GM12801 (cell line): ENCODE data around the gene SOX6.

Experiments used
- TF ChIP-seq, protein P1 (sequence below): IDR thresholded peaks from one replicate; pipeline ENCODE4 v1.5.1; 2011; ENCODE audit warnings: control low read depth; ENCODE audit not compliant: insufficient read length; ENCODE audit errors: extremely low read depth

Gene SOX6

DNA sequence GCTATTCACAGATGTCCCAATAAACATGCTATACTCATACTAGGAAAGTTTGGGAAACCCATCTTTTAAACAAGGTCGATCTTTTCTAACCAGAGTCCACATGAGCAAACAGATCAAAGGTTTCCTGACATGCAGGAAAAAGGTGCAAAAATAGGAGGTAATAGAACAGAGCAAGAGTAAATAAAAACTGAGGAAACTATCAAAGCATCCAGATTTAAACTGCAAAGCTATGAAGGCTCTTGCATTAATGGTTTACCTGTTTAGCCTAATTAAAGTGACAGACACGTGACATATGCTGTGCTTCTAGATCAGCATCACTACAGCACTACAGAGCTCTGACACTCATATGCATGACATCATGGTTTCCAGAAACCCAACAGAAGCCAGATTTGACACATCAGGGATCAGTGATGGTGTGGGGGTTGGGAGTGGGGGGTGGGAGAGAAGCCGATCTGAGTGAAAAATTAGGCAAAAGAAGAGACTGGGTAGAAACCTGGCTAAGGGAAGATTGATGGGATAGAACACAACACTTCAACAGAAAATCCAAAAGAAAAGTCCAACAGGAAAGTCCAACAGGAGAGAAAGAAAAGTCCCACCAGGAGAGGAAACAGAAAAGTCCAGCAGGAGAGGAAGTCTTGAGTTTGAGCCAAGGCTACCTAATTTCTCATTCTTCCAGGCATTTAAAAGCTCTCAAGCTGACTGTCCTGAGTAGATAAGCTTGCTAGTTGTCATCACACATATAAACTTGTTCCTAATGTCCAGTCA lies 262.3 kb downstream of the SOX6 start:
- TF ChIP-seq, protein P1, sequence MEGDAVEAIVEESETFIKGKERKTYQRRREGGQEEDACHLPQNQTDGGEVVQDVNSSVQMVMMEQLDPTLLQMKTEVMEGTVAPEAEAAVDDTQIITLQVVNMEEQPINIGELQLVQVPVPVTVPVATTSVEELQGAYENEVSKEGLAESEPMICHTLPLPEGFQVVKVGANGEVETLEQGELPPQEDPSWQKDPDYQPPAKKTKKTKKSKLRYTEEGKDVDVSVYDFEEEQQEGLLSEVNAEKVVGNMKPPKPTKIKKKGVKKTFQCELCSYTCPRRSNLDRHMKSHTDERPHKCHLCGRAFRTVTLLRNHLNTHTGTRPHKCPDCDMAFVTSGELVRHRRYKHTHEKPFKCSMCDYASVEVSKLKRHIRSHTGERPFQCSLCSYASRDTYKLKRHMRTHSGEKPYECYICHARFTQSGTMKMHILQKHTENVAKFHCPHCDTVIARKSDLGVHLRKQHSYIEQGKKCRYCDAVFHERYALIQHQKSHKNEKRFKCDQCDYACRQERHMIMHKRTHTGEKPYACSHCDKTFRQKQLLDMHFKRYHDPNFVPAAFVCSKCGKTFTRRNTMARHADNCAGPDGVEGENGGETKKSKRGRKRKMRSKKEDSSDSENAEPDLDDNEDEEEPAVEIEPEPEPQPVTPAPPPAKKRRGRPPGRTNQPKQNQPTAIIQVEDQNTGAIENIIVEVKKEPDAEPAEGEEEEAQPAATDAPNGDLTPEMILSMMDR: no peak

DNA sequence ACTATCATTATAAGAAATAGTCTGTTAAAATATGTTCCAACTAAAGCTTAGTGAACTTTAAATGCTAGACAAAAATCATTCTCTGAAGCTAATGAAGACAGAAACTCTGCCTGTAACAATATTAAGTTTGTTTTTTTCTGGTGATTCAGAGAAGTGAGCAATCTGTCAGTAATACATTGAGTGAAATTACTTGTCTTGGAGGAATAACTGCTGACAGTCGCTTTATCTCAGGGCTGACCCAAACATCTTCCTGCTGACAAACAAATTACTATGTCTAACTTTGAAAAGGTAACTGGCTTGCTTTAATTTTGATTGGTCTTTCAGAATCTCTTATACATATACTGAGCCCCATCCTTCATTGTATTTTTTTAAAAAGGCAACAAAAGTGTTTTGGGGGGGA lies 264.5 kb downstream of the SOX6 start:
- TF ChIP-seq, protein P1: no peak

DNA sequence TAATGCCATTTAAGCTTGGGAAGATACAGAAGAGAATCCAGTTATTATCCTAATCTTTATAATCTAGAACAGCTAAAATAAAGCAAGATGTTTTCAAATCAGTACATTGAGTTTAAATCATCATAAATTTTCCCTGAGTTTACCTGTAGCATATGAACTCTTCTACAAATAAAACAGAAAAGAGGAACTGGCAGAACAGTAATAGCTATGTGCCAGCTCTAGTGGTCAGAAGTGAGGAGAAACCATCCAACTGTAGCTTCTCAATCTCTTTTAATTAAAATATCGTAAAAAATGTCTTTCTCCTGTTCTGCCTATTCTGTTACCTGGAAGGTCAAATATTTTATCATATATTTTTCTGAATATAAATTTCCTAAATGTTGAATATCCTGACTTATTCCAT lies 266.9 kb downstream of the SOX6 start:
- TF ChIP-seq, protein P1: no peak

DNA sequence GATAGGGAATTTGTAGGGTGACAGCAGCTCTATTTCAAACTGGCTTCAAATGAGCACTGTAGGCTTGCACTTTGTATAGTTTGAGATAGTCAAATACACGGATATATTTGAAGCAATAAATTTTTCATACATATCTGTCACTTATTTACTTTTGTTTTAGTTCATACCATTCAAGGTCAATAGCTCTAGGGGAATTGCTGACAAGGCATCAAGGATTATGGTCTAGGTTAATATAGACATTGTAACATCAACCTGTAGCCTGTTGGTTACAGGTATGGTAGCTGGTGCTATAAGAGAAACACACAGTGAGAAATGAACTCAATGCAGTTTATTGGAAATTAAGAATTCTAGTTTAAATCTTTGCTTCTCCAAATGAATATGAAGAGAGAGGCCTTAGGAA lies 267.6 kb downstream of the SOX6 start:
- TF ChIP-seq, protein P1: no peak

DNA sequence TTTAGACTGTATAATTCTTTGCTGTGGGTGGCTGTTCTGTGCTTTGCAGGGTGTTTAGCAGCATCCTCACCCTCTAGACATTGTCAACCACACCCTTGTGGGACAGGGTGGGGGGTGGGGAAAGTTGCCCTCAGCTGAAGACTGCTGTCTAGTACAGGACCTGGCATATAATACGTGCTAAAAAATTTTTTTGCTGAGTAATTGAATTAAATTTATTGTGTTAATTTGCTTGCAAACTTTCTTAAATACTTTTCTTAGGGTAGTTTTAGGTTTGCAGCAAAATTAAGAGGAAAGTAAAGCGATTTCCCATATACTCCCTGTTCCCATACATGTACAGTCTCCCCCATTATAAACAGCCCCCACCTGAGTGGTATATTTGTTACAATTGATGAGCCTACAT lies 268.5 kb downstream of the SOX6 start:
- TF ChIP-seq, protein P1: no peak

DNA sequence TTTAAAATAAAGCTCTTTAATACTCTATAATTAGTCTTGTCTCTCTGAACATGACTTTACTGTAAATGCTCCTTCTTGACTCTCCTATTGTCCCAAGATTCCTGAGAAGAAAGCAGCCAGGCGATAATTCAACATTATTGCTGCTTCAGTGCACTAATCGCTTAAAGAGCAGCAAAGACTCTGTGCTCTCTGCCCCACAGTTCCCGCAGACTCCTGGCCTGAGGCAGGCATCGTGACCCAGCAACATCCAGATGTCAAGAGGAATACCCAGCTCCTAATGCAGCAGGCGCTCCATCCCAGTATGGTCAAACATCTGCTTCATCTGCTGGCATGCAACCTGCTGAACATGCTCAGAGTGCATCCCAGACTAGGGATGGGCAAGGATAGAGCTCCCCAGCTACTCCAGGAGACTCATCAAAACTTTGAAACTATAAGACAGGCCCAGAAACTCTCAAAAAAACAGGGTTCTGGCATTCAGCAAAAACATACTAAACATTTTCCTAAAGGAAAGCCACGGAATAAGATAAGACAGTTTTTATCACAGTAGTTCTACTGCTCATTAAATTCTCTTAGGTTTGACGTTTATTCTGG lies 270.0 kb downstream of the SOX6 start:
- TF ChIP-seq, protein P1: no peak

DNA sequence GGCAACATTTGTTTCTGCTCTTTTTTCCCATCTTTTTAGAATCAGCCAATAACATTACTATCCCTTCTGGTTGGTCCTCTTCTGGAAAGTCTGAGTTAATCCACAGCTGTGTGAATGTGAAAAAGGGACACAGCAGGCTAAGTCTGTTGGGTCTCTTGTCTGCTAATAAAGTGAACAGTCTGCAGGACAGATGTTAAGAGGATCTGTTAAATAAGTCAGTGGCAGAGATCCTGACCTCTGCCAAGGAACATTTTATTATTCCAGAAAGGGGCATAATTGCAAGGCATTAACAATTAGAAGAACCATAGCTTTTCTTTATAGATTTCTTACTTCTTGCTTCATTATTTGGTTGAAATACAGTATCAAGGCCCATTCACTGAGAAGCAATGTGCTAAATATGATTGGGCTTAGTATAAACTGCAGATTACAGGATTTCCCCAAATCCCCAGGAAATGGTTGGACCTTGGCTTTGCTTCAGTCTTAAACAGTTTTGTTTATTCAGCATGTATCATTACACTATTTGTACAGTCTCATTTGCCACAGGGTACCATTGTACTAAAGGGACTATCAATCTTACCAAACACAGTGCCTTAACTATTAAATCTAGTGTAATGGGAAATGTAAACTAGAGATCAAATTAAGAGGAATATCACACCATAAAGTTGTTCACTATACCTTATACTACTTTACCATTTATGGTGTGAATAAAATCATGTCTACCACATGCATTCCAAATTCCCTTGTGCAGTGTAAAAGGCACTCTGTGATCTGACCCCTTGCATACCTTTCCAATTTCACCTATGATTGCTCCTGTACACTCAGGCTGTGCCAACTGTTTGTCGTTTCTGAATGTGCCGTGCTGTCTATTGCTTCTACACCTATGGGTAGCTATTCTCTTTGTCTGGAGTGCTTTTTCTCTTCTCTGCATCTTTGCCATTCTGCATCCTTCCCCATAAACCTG lies 274.0 kb downstream of the SOX6 start:
- TF ChIP-seq, protein P1: no peak
